ENCODE measurements around the gene CD200R1L. TPM values are rescaled to one million over a fixed set of nuclear protein-coding genes. Genes with fewer than 3 reads are reported as not detected.

The CD200R1L gene
- total RNA-seq, 2 experiments from 2014 or later = not detected

DNA sequence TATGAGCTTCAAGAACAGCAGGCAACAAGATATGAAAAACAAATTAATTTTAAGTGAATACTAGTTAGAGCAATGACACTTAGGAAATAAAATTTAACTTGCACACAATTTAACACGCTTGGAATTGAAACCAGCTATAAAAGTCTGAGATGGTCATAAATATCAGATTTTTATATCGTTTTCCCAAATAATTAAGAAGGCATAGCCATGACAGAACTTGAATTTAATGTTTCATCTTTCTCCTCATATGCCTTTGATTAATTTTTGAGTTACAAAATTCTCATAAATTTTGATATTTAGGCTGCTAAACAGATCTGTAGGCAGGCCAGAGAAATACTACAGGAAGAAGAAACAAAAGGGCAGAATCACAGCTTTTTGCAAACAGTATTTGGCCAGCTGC lies 38.5 kb downstream of the CD200R1L start:
- intact Hi-C loops (cut with micrococcal nuclease) = no loop called here
- Mint-ChIP-seq H3K27me3 (no peaks in the 10 kb centered on the region), H3K9me3 (no peaks in the 10 kb centered on the region), H3K4me3 (no peak overlapping the region), H3K36me3 (ENCODE audit: low read depth) (no peaks in the 10 kb centered on the region), H3K27ac (no peak overlapping the region), H3K4me1 (ENCODE audit: low read depth) (peaks cover 3% of the 10 kb centered on the region)
- DNase-seq (no peak), ATAC-seq (no peak)
- CTCF ChIA-PET = interaction anchor here (1.1 to 1.9 kb wide), 6 partner anchors 8 to 480 kb away, joined by 3 to 8 read pairs (median 4); no protein-coding TSS in a partner anchor
- POLR2A ChIA-PET = no interaction called here
- TF ChIP-seq, protein P1, sequence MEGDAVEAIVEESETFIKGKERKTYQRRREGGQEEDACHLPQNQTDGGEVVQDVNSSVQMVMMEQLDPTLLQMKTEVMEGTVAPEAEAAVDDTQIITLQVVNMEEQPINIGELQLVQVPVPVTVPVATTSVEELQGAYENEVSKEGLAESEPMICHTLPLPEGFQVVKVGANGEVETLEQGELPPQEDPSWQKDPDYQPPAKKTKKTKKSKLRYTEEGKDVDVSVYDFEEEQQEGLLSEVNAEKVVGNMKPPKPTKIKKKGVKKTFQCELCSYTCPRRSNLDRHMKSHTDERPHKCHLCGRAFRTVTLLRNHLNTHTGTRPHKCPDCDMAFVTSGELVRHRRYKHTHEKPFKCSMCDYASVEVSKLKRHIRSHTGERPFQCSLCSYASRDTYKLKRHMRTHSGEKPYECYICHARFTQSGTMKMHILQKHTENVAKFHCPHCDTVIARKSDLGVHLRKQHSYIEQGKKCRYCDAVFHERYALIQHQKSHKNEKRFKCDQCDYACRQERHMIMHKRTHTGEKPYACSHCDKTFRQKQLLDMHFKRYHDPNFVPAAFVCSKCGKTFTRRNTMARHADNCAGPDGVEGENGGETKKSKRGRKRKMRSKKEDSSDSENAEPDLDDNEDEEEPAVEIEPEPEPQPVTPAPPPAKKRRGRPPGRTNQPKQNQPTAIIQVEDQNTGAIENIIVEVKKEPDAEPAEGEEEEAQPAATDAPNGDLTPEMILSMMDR (IDR thresholded peaks at IDR 0.05) = no peak

DNA sequence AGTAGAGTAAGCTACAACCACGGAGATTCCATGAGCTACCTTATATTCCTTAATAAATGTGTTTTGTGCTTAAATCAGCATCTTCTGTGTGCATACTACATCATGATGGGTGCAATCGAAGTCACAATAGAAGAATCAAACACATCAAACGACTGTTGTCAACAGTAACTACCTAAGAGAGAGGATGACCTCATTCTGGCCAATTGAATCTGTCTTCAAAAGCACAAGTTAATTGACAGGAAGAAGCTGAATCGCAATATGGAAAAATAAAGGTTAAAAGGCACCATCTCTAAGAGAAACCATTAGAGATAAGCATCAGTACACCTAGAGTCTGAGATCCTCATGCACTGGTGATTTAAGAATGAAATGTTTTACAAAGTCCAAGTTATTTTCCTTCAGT lies 39.0 kb downstream of the CD200R1L start:
- Mint-ChIP-seq H3K4me3 (no peak overlapping the region), H3K36me3 (ENCODE audit: low read depth) (no peaks in the 10 kb centered on the region), H3K27me3 (no peaks in the 10 kb centered on the region), H3K9me3 (no peaks in the 10 kb centered on the region), H3K4me1 (ENCODE audit: low read depth) (peaks cover 8% of the 10 kb centered on the region), H3K27ac (no peak overlapping the region)
- CTCF ChIA-PET = interaction anchor here (0.7 to 1.9 kb wide), 6 partner anchors 8 to 481 kb away, joined by 3 to 8 read pairs (median 4); no protein-coding TSS in a partner anchor
- intact Hi-C loops (cut with micrococcal nuclease) = no loop called here
- no peak for ATAC-seq
- DNase-seq = no peak
- TF ChIP-seq, protein P1 (IDR thresholded peaks at IDR 0.05) = no peak
- POLR2A ChIA-PET = no interaction called here

DNA sequence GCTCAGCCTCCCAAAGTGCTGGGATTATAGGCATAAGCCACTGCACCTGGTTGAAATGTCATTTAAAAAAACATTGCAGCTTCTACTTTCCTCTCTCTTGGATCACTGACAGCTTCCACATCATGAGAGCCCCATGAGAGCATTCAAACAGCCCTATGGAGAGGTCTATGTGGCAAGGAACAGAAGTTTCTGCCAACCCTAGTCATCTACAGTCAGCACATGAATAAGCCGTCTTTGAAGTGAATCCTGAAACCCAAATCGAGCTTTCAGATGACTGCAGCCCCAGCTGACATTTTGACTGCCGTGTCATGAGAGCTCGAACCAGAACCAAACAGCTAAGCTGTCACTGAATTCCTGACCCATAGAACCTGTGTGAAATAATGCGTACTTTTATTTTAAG lies 39.8 kb downstream of the CD200R1L start:
- DNase-seq (no peak), ATAC-seq (no peak)
- Mint-ChIP-seq H3K4me3 (no peak overlapping the region), H3K27ac (no peak overlapping the region), H3K9me3 (no peaks in the 10 kb centered on the region), H3K27me3 (no peaks in the 10 kb centered on the region), H3K36me3 (ENCODE audit: low read depth) (no peaks in the 10 kb centered on the region), H3K4me1 (ENCODE audit: low read depth) (peaks cover 15% of the 10 kb centered on the region)
- intact Hi-C loops (cut with micrococcal nuclease) = no loop called here
- CTCF ChIA-PET = interaction anchor here (1.2 to 1.5 kb wide), 3 partner anchors 72 to 482 kb away, joined by 3 to 6 read pairs (median 4); no protein-coding TSS in a partner anchor
- POLR2A ChIA-PET = no interaction called here
- TF ChIP-seq, protein P1 (IDR thresholded peaks at IDR 0.05) = no peak

DNA sequence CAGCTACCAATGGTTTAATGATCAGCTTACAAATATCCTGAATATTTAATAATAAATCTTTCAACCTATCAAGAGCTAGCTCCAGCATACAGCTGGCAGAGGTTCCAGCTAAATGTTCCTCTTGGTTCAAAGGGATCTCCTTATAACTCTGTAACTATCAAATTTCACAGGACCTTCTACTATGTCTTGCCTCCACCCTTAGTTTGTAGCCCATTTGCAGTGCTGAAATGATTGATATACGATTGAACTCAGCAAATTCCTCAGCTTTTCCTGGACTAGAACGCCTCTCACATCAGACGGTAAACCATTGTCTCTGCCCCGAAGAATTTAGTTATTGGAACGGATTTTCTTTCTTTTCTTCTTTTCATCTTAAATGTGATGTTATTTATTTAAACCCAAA lies 41.5 kb downstream of the CD200R1L start:
- peaks cover 19% of the 10 kb centered on the region for H3K4me1 Mint-ChIP-seq (ENCODE audit: low read depth)
- TF ChIP-seq, protein P1 (IDR thresholded peaks at IDR 0.05) = no peak
- CTCF ChIA-PET = interaction anchor here (0.8 kb wide), 1 partner anchor 70 kb away, joined by 3 read pairs; no protein-coding TSS in a partner anchor
- no peak for ATAC-seq
- H3K27me3 Mint-ChIP-seq = no peaks in the 10 kb centered on the region
- POLR2A ChIA-PET = no interaction called here
- no peak for DNase-seq
- intact Hi-C loops (cut with micrococcal nuclease) = no loop called here
- H3K27ac Mint-ChIP-seq = no peak overlapping the region
- no peaks in the 10 kb centered on the region for H3K9me3 Mint-ChIP-seq
- H3K36me3 Mint-ChIP-seq (ENCODE audit: low read depth) = no peaks in the 10 kb centered on the region
- no peak overlapping the region for H3K4me3 Mint-ChIP-seq

DNA sequence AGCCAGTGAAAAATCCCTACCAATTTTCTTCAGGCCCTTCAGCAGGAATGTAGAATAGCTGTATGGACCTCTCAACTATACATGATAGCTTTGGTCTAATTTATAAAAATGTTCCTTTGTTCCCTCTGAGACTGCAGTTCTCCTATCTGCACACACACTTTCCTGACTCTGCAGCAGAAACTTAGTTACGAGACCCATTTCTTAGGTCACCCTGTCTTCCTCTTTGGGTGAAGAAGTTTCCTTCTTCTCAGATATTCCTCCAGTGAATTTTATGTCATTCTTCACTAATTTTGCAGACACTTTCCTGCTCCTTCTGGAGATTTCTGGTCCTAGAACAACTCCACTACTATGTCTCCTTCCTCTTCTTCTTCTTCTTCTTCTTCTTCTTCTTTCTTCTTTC lies 42.6 kb downstream of the CD200R1L start:
- ChIA-PET POLR2A (interaction anchor here (0.9 to 1.2 kb wide), 2 partner anchors 10 to 52 kb away, joined by 3 read pairs; no protein-coding TSS in a partner anchor), CTCF (interaction anchor here (1.3 kb wide), 1 partner anchor 21 kb away, joined by 3 read pairs; no protein-coding TSS in a partner anchor)
- Mint-ChIP-seq H3K36me3 (ENCODE audit: low read depth) (no peaks in the 10 kb centered on the region), H3K9me3 (no peaks in the 10 kb centered on the region), H3K27ac (no peak overlapping the region), H3K27me3 (no peaks in the 10 kb centered on the region), H3K4me3 (no peak overlapping the region), H3K4me1 (ENCODE audit: low read depth) (peaks cover 19% of the 10 kb centered on the region)
- intact Hi-C loops (cut with micrococcal nuclease) = no loop called here
- DNase-seq = no peak
- no peak for ATAC-seq
- TF ChIP-seq, protein P1 (IDR thresholded peaks at IDR 0.05) = no peak
